HG03280 (cell line): ENCODE data around the gene SH3BP5L.

ENCODE experiments used
- ATAC-seq: cut with Tn5 transposase; IDR thresholded peaks from one replicate; pipeline ENCODE4 v1.9.1; 2021; ENCODE audit warnings: mild to moderate bottlenecking, moderate library complexity; ENCODE audit not compliant: unreplicated experiment

Gene SH3BP5L

GRCh38 chr1:248782416-248783141 is 43.1 kb downstream of the SH3BP5L start:
- ATAC-seq, result no peak

GRCh38 chr1:248779350-248779749 is 46.4 kb downstream of the SH3BP5L start:
- no peak for ATAC-seq

- no peak for ATAC-seq
Observed at GRCh38 chr1:248778906-248779305, 46.8 kb downstream of the SH3BP5L start.

GRCh38 chr1:248776991-248777390 is 48.7 kb downstream of the SH3BP5L start:
- no peak for ATAC-seq

GRCh38 chr1:248775441-248775840 is 50.3 kb downstream of the SH3BP5L start:
- ATAC-seq, result no peak
